ENCODE measurements around the gene DENND1A.
"Not testable (repeated sequence)": the region's sequence is repeated elsewhere in the genome, so short reads cannot be mapped to it uniquely, and the experiment has no call there.

Gene DENND1A

DNA sequence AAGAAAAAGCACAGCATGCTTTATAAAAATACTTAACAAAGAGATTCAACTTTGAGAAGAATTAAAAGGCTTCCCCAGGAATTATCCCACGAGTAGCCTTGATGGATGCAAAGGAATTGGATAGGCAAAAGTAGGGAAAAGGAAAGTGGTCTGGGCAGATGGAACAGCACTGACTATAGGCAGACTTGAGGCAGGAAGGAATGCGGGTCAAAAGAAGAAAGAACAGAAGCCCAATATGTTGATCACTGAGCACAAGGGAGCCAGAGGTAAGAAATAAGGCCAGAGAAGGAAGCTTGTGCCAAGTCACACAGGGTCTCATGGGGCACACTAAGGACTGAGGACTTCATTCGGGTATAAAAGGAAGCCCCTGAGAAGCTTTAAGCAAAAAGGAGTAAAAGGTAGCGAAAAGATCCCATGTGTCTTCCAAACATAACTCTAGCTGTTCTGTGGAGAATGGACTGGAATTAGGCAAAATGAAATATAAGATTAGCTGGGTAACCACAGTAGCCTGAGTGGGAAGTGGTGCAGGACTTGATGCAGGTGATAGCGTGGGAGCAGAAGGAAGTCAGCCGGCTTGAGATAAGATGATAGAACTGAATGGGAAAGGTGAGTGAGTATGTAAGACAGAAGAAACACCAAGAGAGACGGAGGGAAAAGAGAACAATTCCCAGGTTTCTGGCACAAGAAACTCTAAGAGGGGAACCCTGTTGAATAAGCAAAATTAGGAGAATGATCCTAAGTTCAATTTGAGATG, 106.6 kb downstream of the DENND1A start:
- H3K27ac ChIP-seq (ENCODE audit: insufficient read depth, low read depth, low read length, poor library complexity, severe bottlenecking), result no peak overlapping the region
- H3K9me3 ChIP-seq (ENCODE audit: control insufficient read depth, low read length), result no peaks in the 10 kb centered on the region
- H3K4me3 ChIP-seq (ENCODE audit: insufficient read depth, low read depth, low read length), result no peak overlapping the region
- H3K27me3 ChIP-seq (ENCODE audit: control insufficient read depth, insufficient read depth, low read length, poor library complexity, severe bottlenecking), result no peaks in the 10 kb centered on the region
- H3K36me3 ChIP-seq (ENCODE audit: control insufficient read depth, insufficient read depth, low read length), result no peaks in the 10 kb centered on the region
- no peaks in the 10 kb centered on the region for H3K4me1 ChIP-seq (ENCODE audit: control insufficient read depth, insufficient read depth, low read length)
- WGBS, 2 experiments, result 92 to 94% methylated on average over 7 of the region's 7 CpGs

DNA sequence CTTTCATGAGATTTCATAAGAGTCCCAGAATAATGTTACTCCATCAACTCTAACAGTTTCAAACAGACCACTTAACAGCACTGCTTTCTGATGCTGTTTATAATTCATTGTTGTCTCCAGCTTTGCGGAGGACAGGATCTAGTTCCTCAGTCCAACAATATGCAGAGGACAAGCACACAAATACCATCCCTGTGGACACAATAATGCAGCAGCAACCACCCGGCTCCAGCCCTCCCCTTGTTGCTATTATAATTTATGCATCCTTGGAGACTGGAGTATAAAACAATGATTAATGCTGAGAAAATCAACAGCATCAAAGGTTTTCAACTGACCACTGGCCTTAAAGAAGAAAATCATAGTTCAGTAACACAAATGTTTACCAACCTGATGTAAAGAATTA, 108.3 kb downstream of the DENND1A start:
- H3K4me3 ChIP-seq (ENCODE audit: insufficient read depth, low read depth, low read length), result no peak overlapping the region
- no peaks in the 10 kb centered on the region for H3K9me3 ChIP-seq (ENCODE audit: control insufficient read depth, low read length)
- H3K36me3 ChIP-seq (ENCODE audit: control insufficient read depth, insufficient read depth, low read length), result no peaks in the 10 kb centered on the region
- H3K4me1 ChIP-seq (ENCODE audit: control insufficient read depth, insufficient read depth, low read length), result no peaks in the 10 kb centered on the region
- H3K27me3 ChIP-seq (ENCODE audit: control insufficient read depth, insufficient read depth, low read length, poor library complexity, severe bottlenecking), result no peaks in the 10 kb centered on the region
- 83 to 97% methylated on average over 2 of the region's 2 CpGs for WGBS, 2 experiments
- no peak overlapping the region for H3K27ac ChIP-seq (ENCODE audit: insufficient read depth, low read depth, low read length, poor library complexity, severe bottlenecking)

DNA sequence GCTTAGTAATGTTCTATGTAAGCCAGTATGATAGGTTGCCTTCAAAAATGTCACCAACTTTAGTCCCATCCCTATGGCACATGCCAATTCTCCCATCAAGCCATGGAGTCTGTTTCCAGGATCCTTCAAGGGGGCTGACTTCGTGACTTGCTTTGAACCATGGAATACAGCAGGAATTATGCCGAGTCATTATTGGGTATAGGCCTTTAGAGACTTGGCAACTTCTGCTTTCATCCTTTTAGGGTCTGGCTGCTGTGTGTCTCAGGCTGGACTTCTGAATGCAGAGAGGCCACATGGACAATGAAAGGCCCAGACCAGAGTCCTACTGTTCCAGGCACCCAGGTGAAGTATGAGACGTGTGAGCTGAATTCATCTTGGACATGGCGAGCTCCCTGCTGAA, 109.8 kb downstream of the DENND1A start:
- 93 to 94% methylated on average over 4 of the region's 4 CpGs for WGBS, 2 experiments
- Histone ChIP-seq H3K4me3 (ENCODE audit: insufficient read depth, low read depth, low read length) (no peak overlapping the region), H3K9me3 (ENCODE audit: control insufficient read depth, low read length) (no peaks in the 10 kb centered on the region), H3K27me3 (ENCODE audit: control insufficient read depth, insufficient read depth, low read length, poor library complexity, severe bottlenecking) (no peaks in the 10 kb centered on the region), H3K4me1 (ENCODE audit: control insufficient read depth, insufficient read depth, low read length) (no peaks in the 10 kb centered on the region), H3K27ac (ENCODE audit: insufficient read depth, low read depth, low read length, poor library complexity, severe bottlenecking) (no peak overlapping the region), H3K36me3 (ENCODE audit: control insufficient read depth, insufficient read depth, low read length) (no peaks in the 10 kb centered on the region)

DNA sequence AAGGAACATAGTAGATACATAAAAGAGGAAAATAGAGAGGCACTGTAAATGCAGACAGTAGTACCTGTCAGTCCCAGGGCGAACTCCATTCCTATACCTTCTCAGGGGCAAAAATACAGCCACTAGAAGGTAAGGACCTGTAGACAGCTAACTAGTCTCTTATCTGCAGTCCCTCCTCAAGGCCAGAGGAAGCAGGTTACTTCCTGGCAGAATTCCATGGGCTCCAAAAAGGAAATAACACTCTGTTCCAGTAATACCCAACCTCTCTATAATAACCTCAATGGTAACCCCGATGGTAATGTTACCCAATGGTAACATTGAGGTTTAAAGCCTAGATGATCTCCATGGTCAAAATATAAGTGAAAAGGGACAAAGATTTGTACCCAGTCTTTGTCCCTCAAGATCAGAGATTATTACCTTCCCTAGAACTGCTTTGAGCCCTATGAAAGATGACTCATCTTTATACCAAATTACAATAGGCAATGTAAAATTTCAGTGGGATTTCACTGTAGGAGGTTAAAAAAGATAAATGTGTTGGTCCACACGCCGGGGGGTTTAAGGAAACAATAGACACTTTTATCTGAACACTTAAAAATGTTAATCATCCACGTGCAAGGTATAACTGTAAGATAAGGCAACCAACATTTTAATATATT, 113.0 kb downstream of the DENND1A start:
- Histone ChIP-seq H3K36me3 (ENCODE audit: control insufficient read depth, insufficient read depth, low read length) (no peaks in the 10 kb centered on the region), H3K27me3 (ENCODE audit: control insufficient read depth, insufficient read depth, low read length, poor library complexity, severe bottlenecking) (no peaks in the 10 kb centered on the region), H3K4me3 (ENCODE audit: insufficient read depth, low read depth, low read length) (no peak overlapping the region), H3K27ac (ENCODE audit: insufficient read depth, low read depth, low read length, poor library complexity, severe bottlenecking) (no peak overlapping the region), H3K4me1 (ENCODE audit: control insufficient read depth, insufficient read depth, low read length) (no peaks in the 10 kb centered on the region), H3K9me3 (ENCODE audit: control insufficient read depth, low read length) (no peaks in the 10 kb centered on the region)
- 94 to 98% methylated on average over 2 to 5 of the region's 5 CpGs for WGBS, 2 experiments

DNA sequence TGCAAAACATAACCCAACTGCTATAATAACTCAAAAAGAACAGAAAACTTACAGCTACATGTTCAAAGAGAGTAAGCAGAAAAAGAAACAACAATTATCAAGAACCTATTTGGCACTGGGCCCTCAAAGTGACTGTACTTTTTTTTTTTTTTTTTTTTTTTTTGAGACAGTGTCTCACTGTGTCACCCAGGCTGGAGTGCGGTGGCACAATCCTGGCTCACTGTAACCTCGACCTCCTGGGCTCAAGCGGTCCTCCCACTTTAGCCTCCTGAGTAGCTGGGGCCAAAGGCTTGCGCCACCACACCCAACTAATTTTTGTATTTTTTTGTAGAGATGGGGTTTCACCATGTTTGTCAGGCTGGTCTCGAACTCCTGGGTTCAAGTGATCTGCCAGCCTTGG, 114.1 kb downstream of the DENND1A start:
- not testable (repeated sequence) for H3K4me3 ChIP-seq (ENCODE audit: insufficient read depth, low read depth, low read length); H3K9me3 ChIP-seq (ENCODE audit: control insufficient read depth, low read length); H3K4me1 ChIP-seq (ENCODE audit: control insufficient read depth, insufficient read depth, low read length); H3K27me3 ChIP-seq (ENCODE audit: control insufficient read depth, insufficient read depth, low read length, poor library complexity, severe bottlenecking); H3K27ac ChIP-seq (ENCODE audit: insufficient read depth, low read depth, low read length, poor library complexity, severe bottlenecking); H3K36me3 ChIP-seq (ENCODE audit: control insufficient read depth, insufficient read depth, low read length)
- WGBS, 2 experiments, result 84 to 89% methylated on average over 5 of the region's 5 CpGs

DNA sequence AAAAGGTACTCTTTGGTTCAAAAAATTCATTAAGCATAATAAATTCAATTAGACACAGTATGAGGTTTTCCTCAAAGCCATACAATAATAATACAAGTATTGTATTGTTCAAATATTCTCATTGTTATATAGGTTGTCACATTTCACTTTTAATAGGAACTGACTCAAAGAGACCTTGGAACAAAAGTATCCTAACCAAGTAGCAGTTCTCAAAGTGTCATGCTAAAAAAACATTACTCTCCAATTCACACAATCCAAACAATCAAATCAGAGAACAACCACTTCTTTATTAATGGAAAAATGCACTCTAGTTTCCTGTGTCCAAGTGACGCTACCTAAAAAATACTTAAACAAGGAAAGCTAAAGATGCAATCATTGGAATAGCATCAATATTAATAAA, 115.4 kb downstream of the DENND1A start:
- WGBS, 2 experiments, result 83% methylated on average over 1 of the region's 1 CpG; no CpG with 5 or more reads in 1 of the 2 experiments
- Histone ChIP-seq H3K36me3 (ENCODE audit: control insufficient read depth, insufficient read depth, low read length) (no peaks in the 10 kb centered on the region), H3K27me3 (ENCODE audit: control insufficient read depth, insufficient read depth, low read length, poor library complexity, severe bottlenecking) (no peaks in the 10 kb centered on the region), H3K27ac (ENCODE audit: insufficient read depth, low read depth, low read length, poor library complexity, severe bottlenecking) (no peak overlapping the region), H3K9me3 (ENCODE audit: control insufficient read depth, low read length) (no peaks in the 10 kb centered on the region), H3K4me1 (ENCODE audit: control insufficient read depth, insufficient read depth, low read length) (no peaks in the 10 kb centered on the region), H3K4me3 (ENCODE audit: insufficient read depth, low read depth, low read length) (no peak overlapping the region)

DNA sequence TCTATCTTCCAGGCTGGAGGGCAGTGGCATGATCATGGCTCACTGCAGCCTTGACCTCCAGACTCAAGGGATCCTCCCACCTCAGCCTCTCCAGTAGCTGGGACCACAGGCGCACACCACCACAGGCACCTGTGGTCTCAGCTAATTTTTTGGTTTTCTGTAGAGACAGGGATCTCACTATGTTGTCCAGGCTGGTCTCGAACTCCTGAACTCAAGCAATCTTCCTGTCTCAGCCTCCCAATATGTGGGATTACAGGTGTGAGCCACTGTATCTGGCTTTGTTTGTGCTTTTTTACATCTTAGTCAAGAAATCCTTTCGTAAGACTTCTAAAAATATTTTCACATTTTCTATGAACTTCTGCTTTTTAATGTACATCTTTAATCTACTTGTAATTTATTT, 116.9 kb downstream of the DENND1A start:
- Histone ChIP-seq H3K36me3 (ENCODE audit: control insufficient read depth, insufficient read depth, low read length) (no peaks in the 10 kb centered on the region), H3K4me3 (ENCODE audit: insufficient read depth, low read depth, low read length) (no peak overlapping the region), H3K27ac (ENCODE audit: insufficient read depth, low read depth, low read length, poor library complexity, severe bottlenecking) (no peak overlapping the region), H3K9me3 (ENCODE audit: control insufficient read depth, low read length) (no peaks in the 10 kb centered on the region), H3K4me1 (ENCODE audit: control insufficient read depth, insufficient read depth, low read length) (no peaks in the 10 kb centered on the region), H3K27me3 (ENCODE audit: control insufficient read depth, insufficient read depth, low read length, poor library complexity, severe bottlenecking) (no peaks in the 10 kb centered on the region)
- WGBS, 2 experiments, result 88 to 91% methylated on average over 2 to 3 of the region's 3 CpGs

DNA sequence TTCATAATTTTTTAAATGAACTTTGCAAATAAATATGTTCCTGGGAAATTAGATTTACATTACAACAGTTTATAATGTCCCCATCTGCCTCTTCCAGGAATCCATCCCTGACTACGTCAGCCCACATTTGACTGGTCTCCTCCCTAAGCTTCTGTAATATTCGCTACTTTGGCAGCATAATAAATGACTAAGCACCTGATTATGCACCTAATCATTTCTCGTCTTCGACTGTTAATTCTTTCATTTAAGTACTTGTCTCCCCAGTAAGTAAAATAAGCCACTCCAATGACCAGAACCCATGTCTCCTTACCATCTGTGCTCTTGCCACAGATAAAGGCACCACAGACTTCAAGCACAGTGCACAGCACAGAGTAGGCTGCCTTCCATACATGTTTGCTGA, 122.7 kb downstream of the DENND1A start:
- WGBS, 2 experiments, result 95% methylated on average over 4 of the region's 4 CpGs

DNA sequence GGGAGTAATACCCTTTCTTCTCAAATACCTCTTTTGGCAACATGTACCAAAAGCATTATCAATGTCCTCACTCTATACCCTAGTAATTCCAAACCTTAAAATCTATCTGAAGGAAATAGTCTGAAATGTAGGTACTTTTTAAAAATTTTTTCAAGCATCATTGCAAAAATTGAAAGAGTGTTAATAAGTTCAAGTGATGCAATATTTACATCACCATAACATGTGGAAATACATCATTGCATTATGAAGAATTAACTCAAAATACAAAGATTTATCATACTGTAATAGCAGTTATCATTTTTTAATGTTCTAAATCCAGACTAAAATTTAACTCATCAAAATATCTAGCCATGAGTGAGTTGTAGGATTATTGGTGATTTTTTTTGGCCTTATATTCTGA, 123.1 kb downstream of the DENND1A start:
- Histone ChIP-seq H3K4me3 (ENCODE audit: insufficient read depth, low read depth, low read length) (no peak overlapping the region), H3K4me1 (ENCODE audit: control insufficient read depth, insufficient read depth, low read length) (no peaks in the 10 kb centered on the region), H3K27ac (ENCODE audit: insufficient read depth, low read depth, low read length, poor library complexity, severe bottlenecking) (no peak overlapping the region), H3K27me3 (ENCODE audit: control insufficient read depth, insufficient read depth, low read length, poor library complexity, severe bottlenecking) (no peaks in the 10 kb centered on the region), H3K9me3 (ENCODE audit: control insufficient read depth, low read length) (no peaks in the 10 kb centered on the region), H3K36me3 (ENCODE audit: control insufficient read depth, insufficient read depth, low read length) (no peaks in the 10 kb centered on the region)

More for the DNA sequence above, 122.7 kb downstream of the DENND1A start:
- no peak overlapping the region for H3K27ac ChIP-seq (ENCODE audit: insufficient read depth, low read depth, low read length, poor library complexity, severe bottlenecking)
- no peaks in the 10 kb centered on the region for H3K4me1 ChIP-seq (ENCODE audit: control insufficient read depth, insufficient read depth, low read length)
- no peak overlapping the region for H3K4me3 ChIP-seq (ENCODE audit: insufficient read depth, low read depth, low read length)
- no peaks in the 10 kb centered on the region for H3K9me3 ChIP-seq (ENCODE audit: control insufficient read depth, low read length)
- no peaks in the 10 kb centered on the region for H3K36me3 ChIP-seq (ENCODE audit: control insufficient read depth, insufficient read depth, low read length)
- H3K27me3 ChIP-seq (ENCODE audit: control insufficient read depth, insufficient read depth, low read length, poor library complexity, severe bottlenecking), result no peaks in the 10 kb centered on the region

DNA sequence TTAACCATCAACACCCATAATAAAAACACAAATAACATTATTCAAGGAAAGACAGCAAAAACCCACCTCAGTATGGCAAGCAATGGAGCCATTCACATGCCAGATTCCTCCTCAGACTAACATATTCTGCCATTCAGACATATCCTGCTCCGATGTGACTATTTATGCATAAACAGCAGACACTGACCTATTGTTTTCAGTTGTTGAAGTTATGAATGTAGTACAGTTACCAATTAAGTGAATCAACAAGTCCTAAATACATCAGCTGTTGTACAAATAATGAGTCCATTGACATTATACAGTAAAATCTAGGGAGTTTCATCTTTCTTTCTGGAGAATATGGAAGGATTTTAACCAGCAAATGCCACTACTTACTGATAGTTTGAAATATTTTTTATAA, 131.7 kb downstream of the DENND1A start:
- no peaks in the 10 kb centered on the region for H3K4me1 ChIP-seq (ENCODE audit: control insufficient read depth, insufficient read depth, low read length)
- no peaks in the 10 kb centered on the region for H3K36me3 ChIP-seq (ENCODE audit: control insufficient read depth, insufficient read depth, low read length)
- no peak overlapping the region for H3K4me3 ChIP-seq (ENCODE audit: insufficient read depth, low read depth, low read length)
- no peak overlapping the region for H3K27ac ChIP-seq (ENCODE audit: insufficient read depth, low read depth, low read length, poor library complexity, severe bottlenecking)
- 80 to 100% methylated on average over 1 of the region's 1 CpG for WGBS, 2 experiments
- H3K9me3 ChIP-seq (ENCODE audit: control insufficient read depth, low read length), result no peaks in the 10 kb centered on the region
- no peaks in the 10 kb centered on the region for H3K27me3 ChIP-seq (ENCODE audit: control insufficient read depth, insufficient read depth, low read length, poor library complexity, severe bottlenecking)

Data from ectodermal cell (in vitro differentiated cells).